Trophoblast cell (in vitro differentiated cells and primary cell): ENCODE results near the gene TSNAXIP1.
"Not testable (repeated sequence)": the region's sequence is repeated elsewhere in the genome, so short reads cannot be mapped to it uniquely, and the experiment has no call there.

ENCODE experiments used
- DNase-seq, 2 donors: peaks; one replicate each; pipeline ENCODE4 v3.0.0-alpha.2; 2016
- H2AFZ ChIP-seq: 2 replicates; pipeline ENCODE4 v1.6.1; 2013; ENCODE audit warnings: low read length, moderate library complexity, mild to moderate bottlenecking; ENCODE audit not compliant: insufficient read depth, poor library complexity
- H2AK5ac ChIP-seq: 2 replicates; pipeline ENCODE4 v1.6.1; 2013; ENCODE audit warnings: mild to moderate bottlenecking, low read length
- H2BK120ac ChIP-seq: 2 replicates; pipeline ENCODE4 v1.6.1; 2013; ENCODE audit warnings: low read length, mild to moderate bottlenecking, moderate library complexity; ENCODE audit not compliant: insufficient read depth, poor library complexity
- H2BK12ac ChIP-seq: 2 replicates; pipeline ENCODE4 v1.6.1; 2013; ENCODE audit warnings: mild to moderate bottlenecking, low read length, moderate library complexity
- H2BK5ac ChIP-seq: 2 replicates; pipeline ENCODE4 v1.6.1; 2013; ENCODE audit warnings: low read length, low read depth, moderate library complexity, mild to moderate bottlenecking; ENCODE audit not compliant: poor library complexity
- H3K14ac ChIP-seq: 2 replicates; pipeline ENCODE4 v1.6.1; 2013; ENCODE audit warnings: mild to moderate bottlenecking, low read length
- H3K18ac ChIP-seq: 2 replicates; pipeline ENCODE4 v1.6.1; 2013; ENCODE audit warnings: mild to moderate bottlenecking, low read length
- H3K23ac ChIP-seq: 2 replicates; pipeline ENCODE4 v1.6.1; 2013; ENCODE audit warnings: low read length
- H3K27ac ChIP-seq: 2 replicates; pipeline ENCODE4 v1.5.1; 2013; ENCODE audit warnings: low read depth, mild to moderate bottlenecking, inconsistent platforms, low read length, moderate library complexity
- H3K27me3 ChIP-seq: 2 replicates; pipeline ENCODE4 v1.6.1; 2013; ENCODE audit warnings: inconsistent platforms, mild to moderate bottlenecking, low read length, moderate library complexity; ENCODE audit not compliant: insufficient read depth
- H3K36me3 ChIP-seq, 2 experiments: 1 replicate in 1 of 2; 2 replicates in 1 of 2; pipeline ENCODE4 v1.6.1; 2013; ENCODE audit warnings: low read length in 2 of 2, mild to moderate bottlenecking in 2 of 2, moderate library complexity in 1 of 2; ENCODE audit not compliant: insufficient read depth in 2 of 2, control insufficient read depth in 1 of 2
- H3K4ac ChIP-seq: 2 replicates; pipeline ENCODE4 v1.6.1; 2013; ENCODE audit warnings: low read depth, mild to moderate bottlenecking, low read length, moderate library complexity
- H3K4me1 ChIP-seq, 2 experiments: 1 replicate in 1 of 2; 2 replicates in 1 of 2; pipeline ENCODE4 v1.6.1; 2013; ENCODE audit warnings: low read length in 2 of 2, mild to moderate bottlenecking in 2 of 2, moderate library complexity in 1 of 2; ENCODE audit not compliant: insufficient read depth in 2 of 2, control insufficient read depth in 1 of 2
- H3K4me2 ChIP-seq: 2 replicates; pipeline ENCODE4 v1.6.1; 2013; ENCODE audit warnings: inconsistent platforms, mild to moderate bottlenecking, low read length, moderate library complexity
- H3K4me3 ChIP-seq: 2 replicates; pipeline ENCODE4 v1.5.1; 2013; ENCODE audit warnings: mild to moderate bottlenecking, low read depth, low read length, inconsistent platforms
- H3K79me1 ChIP-seq: one replicate; pipeline ENCODE4 v1.6.1; 2013; ENCODE audit warnings: low read length
- H3K79me2 ChIP-seq: 2 replicates; pipeline ENCODE4 v1.6.1; 2013; ENCODE audit warnings: low read length, mild to moderate bottlenecking; ENCODE audit not compliant: control insufficient read depth, insufficient read depth, poor library complexity
- H3K9ac ChIP-seq: 2 replicates; pipeline ENCODE4 v1.6.1; 2013; ENCODE audit warnings: mild to moderate bottlenecking, low read length
- H3K9me3 ChIP-seq: 2 replicates; pipeline ENCODE4 v1.6.1; 2013; ENCODE audit warnings: low read depth, mild to moderate bottlenecking, control low read depth, inconsistent platforms, low read length; ENCODE audit not compliant: insufficient read depth
- H4K12ac ChIP-seq: 2 replicates; pipeline ENCODE4 v1.6.1; 2013; ENCODE audit warnings: low read depth, mild to moderate bottlenecking, low read length, moderate library complexity
- H4K8ac ChIP-seq: 2 replicates; pipeline ENCODE4 v1.6.1; 2013; ENCODE audit warnings: low read depth, mild to moderate bottlenecking, low read length, moderate library complexity
- H4K91ac ChIP-seq: one replicate; pipeline ENCODE4 v1.6.1; 2013; ENCODE audit warnings: low read depth, mild to moderate bottlenecking, low read length, moderate library complexity
- WGBS: extraction: QIAGEN DNeasy Blood & Tissue Kit; methylation state at CpG from one replicate; pipeline ENCODE4 v1.1.7; 2013; ENCODE audit warnings: missing lambda C conversion rate; ENCODE audit not compliant: insufficient read length, insufficient coverage; ENCODE audit errors: extremely low coverage; 5-methylcytosine and 5-hydroxymethylcytosine counted together

TSNAXIP1 gene

DNA sequence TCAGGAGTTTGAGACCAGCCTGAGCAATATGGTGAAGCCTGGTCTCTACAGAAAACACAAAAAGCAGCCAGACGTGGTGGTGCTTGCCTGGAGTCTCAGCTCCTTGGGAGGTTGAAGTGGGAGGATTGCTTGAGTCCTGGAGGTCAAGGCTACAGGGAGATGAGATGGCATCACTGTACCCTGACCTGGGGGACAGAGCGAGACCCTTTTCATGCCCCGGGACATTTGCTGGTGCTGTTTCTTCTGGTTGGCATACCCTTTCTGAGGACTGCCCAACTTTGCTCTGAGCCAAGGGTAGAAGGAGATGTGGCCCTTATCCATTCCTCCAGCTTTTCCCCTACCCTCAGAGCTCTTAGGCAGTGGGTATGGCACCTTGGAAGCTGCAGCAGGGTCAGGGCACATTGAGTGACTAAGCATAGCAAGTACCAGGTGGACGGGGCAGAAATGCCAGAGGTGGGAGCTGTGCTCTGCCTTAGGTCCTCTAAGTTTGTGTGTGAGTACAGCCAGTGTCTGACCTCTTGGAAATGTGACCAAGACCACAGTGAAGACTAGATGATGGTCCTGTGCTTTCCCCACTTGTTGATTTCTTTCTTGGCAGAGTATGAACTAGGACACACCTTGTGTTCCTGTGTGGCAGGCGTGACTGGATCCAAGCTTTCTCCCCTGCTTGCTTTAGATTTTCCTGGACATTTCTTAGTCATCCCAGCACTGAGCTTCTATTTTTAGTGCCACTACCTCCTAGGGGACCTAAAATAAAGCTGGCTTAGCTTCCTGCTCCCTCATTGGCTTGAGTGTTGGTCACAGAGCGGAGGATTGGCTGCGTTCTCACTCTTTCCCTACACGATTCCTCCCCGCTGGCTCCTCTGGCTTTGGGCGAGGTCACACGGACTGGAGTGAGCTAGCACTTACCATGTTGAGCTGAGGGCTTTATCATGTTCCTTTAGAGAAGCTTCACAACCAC lies 56.2 kb downstream of the TSNAXIP1 start:
- WGBS: no CpG with 5 or more reads among the region's 11 CpGs
- Histone ChIP-seq H3K4me1 (peaks cover 4 to 8% of the 10 kb centered on the region in 2 experiments), H3K27me3 (no peaks in the 10 kb centered on the region), H3K36me3 (peaks cover 57 to 70% of the 10 kb centered on the region in 2 experiments), H3K4ac (peak overlapping the region; percentile 90), H2BK120ac (no peak overlapping the region), H3K79me1 (no peaks in the 10 kb centered on the region), H2AFZ (no peak overlapping the region), H2BK12ac (no peak overlapping the region), H3K9ac (no peak overlapping the region), H4K91ac (no peak overlapping the region), H3K23ac (no peak overlapping the region), H3K4me2 (no peak overlapping the region), H3K79me2 (peaks cover 16% of the 10 kb centered on the region), H3K14ac (no peak overlapping the region), H3K9me3 (no peaks in the 10 kb centered on the region), H4K12ac (no peak overlapping the region), H3K27ac (no peak overlapping the region), H2BK5ac (no peak overlapping the region), H3K18ac (no peak overlapping the region), H3K4me3 (no peak overlapping the region), H4K8ac (no peak overlapping the region), H2AK5ac (no peak overlapping the region)
- DNase-seq: no peak

DNA sequence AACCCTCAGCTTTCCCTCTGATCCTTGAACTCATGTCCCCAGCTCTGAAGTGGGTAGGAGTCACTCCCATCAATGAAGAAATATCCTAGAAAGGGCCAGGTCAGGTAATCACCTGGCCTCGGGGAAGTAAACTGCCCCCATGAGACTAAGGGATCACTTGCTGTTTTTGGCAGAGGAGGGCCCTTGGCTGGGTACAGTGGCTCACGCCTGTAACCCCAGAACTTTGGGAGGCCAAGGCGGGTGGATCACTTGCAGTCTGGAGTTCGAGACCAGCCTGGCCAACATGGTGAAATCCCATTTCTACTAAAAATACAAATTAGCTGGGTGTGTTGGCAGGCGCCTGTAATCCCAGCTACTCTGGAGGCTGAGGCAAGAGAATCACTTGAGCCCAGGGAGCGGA lies 57.4 kb downstream of the TSNAXIP1 start:
- peaks cover 11% of the 10 kb centered on the region for H3K79me2 ChIP-seq
- DNase-seq, H3K9ac ChIP-seq, H2BK12ac ChIP-seq, H2BK120ac ChIP-seq, H3K4me1 ChIP-seq, H3K4me2 ChIP-seq, H3K79me1 ChIP-seq, H4K91ac ChIP-seq, H3K23ac ChIP-seq, H3K18ac ChIP-seq, H3K9me3 ChIP-seq, H2BK5ac ChIP-seq, H3K27ac ChIP-seq, H4K12ac ChIP-seq, H4K8ac ChIP-seq, H3K27me3 ChIP-seq, H3K4me3 ChIP-seq, H2AK5ac ChIP-seq, H3K14ac ChIP-seq, H2AFZ ChIP-seq: not testable (repeated sequence)
- peaks cover 67 to 80% of the 10 kb centered on the region in 2 experiments for H3K36me3 ChIP-seq
- no CpG with 5 or more reads among the region's 6 CpGs for WGBS
- peak overlapping the region; percentile 1 for H3K4ac ChIP-seq

DNA sequence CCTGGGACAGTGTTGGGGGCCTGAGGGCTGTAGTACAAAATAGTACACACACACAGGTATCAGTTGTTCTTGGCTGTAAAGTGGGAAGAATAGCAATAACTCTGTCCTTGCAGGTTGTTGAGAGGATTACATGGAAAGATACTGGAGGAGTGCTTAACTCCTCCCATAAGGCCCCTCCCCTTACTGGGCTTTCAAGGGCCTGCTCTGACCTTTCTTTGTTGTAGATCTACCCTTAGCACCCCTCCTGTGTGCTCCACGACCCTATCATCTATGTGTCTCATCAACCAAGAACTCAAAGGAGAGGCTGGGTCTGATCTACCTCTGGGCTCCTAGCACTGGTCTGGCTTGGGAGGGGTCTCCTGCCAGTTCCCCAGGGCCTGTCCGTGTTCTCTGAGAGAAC lies 57.9 kb downstream of the TSNAXIP1 start:
- Histone ChIP-seq H4K91ac (no peak overlapping the region), H3K9ac (no peak overlapping the region), H3K18ac (no peak overlapping the region), H3K79me1 (no peaks in the 10 kb centered on the region), H4K12ac (no peak overlapping the region), H3K27ac (no peak overlapping the region), H3K4me1 (peaks cover 4 to 8% of the 10 kb centered on the region in 2 experiments), H3K79me2 (peaks cover 10% of the 10 kb centered on the region), H3K23ac (no peak overlapping the region), H2BK120ac (no peak overlapping the region), H2AK5ac (no peak overlapping the region), H2AFZ (no peak overlapping the region), H3K14ac (no peak overlapping the region), H2BK12ac (no peak overlapping the region), H3K4me2 (no peak overlapping the region), H3K27me3 (no peaks in the 10 kb centered on the region), H2BK5ac (no peak overlapping the region), H3K9me3 (no peaks in the 10 kb centered on the region), H3K4ac (peak overlapping the region; percentile 33), H3K4me3 (no peak overlapping the region), H3K36me3 (peaks cover 68 to 85% of the 10 kb centered on the region in 2 experiments), H4K8ac (no peak overlapping the region)
- no peak for DNase-seq
- no CpG with 5 or more reads among the region's 2 CpGs for WGBS

DNA sequence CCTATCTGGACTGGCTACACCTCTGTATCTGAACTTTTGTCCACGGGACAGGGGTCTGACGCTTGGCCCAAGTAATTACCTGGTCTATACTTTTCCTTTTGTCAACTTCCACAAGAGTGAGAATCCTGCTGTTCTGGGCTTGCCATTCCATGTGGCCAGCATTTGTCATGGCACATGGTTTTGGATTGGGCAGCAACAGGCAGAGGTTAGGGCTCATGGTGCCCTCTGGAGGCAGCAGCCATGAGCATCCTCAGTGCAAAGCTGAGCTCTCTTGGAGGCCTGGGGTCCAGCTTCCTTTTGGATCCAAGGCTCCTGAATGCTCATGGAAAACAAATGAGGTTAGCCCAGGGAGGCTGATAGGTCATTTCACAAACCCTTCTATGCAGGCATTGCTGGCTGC lies 58.6 kb downstream of the TSNAXIP1 start:
- Histone ChIP-seq H3K18ac (no peak overlapping the region), H3K4me1 (peaks cover 4 to 8% of the 10 kb centered on the region in 2 experiments), H3K14ac (no peak overlapping the region), H3K27ac (no peak overlapping the region), H3K4me2 (no peak overlapping the region), H3K36me3 (peaks cover 69 to 88% of the 10 kb centered on the region in 2 experiments), H2BK5ac (no peak overlapping the region), H3K9me3 (no peaks in the 10 kb centered on the region), H2AFZ (no peak overlapping the region), H3K4me3 (no peak overlapping the region), H2BK120ac (no peak overlapping the region), H2BK12ac (no peak overlapping the region), H2AK5ac (no peak overlapping the region), H3K4ac (peak overlapping the region; percentile 35), H3K9ac (no peak overlapping the region), H4K8ac (no peak overlapping the region), H4K91ac (no peak overlapping the region), H3K79me1 (no peaks in the 10 kb centered on the region), H4K12ac (no peak overlapping the region), H3K79me2 (peaks cover 9% of the 10 kb centered on the region), H3K27me3 (no peaks in the 10 kb centered on the region), H3K23ac (no peak overlapping the region)
- peak; percentile 22 to 54 for DNase-seq
- no CpG with 5 or more reads among the region's 2 CpGs for WGBS
